22Rv1 (cell line): ENCODE measurements around the gene ALDH1L1.

Source experiments
- H3K27ac ChIP-seq: fragments of 450-650 bp; 2 replicates; pipeline ENCODE4 v1.5.1; 2017
- ZFX ChIP-seq: fragments of 450-650 bp; IDR thresholded peaks from 2 replicates; pipeline ENCODE4 v1.6.1; 2017; ENCODE audit warnings: antibody characterized with exemption, borderline replicate concordance
- TF ChIP-seq, protein P1 (sequence below): fragments of 450-650 bp; IDR thresholded peaks from 2 replicates; pipeline ENCODE4 v1.5.1; 2017; ENCODE audit warnings: mild to moderate bottlenecking

Gene ALDH1L1

DNA sequence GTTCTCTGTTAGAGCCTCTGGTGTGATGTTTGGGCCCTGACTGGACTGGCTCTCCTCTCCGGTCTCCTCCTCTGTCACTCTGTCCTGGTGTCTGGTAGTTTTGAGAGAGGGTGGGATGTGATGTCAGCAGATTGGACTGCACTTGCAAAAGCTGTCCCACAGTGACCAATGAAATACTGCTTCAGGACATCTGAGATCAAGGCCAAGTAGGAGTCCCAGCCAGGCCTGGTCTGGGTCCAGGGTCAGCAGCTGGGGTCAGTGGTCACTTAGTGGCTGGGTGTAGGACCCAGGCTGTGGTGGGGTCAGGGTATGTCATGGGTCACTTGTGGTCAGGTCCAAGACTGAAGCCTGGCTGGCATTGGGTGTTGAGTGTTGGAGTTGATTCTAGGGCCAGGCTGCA, 20.9 kb downstream of the ALDH1L1 start:
- no peak for TF ChIP-seq ZFX
- TF ChIP-seq, protein P1, sequence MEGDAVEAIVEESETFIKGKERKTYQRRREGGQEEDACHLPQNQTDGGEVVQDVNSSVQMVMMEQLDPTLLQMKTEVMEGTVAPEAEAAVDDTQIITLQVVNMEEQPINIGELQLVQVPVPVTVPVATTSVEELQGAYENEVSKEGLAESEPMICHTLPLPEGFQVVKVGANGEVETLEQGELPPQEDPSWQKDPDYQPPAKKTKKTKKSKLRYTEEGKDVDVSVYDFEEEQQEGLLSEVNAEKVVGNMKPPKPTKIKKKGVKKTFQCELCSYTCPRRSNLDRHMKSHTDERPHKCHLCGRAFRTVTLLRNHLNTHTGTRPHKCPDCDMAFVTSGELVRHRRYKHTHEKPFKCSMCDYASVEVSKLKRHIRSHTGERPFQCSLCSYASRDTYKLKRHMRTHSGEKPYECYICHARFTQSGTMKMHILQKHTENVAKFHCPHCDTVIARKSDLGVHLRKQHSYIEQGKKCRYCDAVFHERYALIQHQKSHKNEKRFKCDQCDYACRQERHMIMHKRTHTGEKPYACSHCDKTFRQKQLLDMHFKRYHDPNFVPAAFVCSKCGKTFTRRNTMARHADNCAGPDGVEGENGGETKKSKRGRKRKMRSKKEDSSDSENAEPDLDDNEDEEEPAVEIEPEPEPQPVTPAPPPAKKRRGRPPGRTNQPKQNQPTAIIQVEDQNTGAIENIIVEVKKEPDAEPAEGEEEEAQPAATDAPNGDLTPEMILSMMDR, result no peak

DNA sequence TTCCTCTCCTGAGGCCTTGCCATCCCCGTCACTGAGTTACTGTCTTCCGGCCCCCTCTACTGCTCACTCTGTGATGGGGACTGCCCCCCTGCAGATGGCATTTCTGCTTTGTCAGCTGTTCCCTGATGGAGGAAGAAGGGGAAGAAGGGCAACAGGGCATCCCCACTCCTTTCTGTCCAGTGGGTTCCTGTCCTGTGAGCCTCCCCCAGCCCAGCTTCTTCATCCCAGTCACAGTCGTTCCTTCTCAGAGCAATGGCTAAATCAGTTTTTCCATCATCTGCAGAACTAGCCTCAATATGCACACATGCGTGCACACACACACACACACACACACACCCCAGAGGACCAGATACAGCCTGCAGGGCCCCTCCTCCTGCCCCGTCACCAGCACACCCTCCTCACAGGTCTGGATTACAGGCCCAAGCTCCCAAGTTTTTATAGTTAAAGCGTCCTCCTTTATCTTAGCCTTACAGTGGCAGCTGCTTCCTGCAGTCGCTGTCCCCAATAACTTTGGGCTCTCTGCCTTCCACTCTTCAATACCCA, 21.4 kb downstream of the ALDH1L1 start:
- no peak overlapping the region for H3K27ac ChIP-seq
- TF ChIP-seq ZFX, result no peak
- TF ChIP-seq, protein P1, result no peak

More for the DNA sequence above, 20.9 kb downstream of the ALDH1L1 start:
- H3K27ac ChIP-seq, result no peak overlapping the region

DNA sequence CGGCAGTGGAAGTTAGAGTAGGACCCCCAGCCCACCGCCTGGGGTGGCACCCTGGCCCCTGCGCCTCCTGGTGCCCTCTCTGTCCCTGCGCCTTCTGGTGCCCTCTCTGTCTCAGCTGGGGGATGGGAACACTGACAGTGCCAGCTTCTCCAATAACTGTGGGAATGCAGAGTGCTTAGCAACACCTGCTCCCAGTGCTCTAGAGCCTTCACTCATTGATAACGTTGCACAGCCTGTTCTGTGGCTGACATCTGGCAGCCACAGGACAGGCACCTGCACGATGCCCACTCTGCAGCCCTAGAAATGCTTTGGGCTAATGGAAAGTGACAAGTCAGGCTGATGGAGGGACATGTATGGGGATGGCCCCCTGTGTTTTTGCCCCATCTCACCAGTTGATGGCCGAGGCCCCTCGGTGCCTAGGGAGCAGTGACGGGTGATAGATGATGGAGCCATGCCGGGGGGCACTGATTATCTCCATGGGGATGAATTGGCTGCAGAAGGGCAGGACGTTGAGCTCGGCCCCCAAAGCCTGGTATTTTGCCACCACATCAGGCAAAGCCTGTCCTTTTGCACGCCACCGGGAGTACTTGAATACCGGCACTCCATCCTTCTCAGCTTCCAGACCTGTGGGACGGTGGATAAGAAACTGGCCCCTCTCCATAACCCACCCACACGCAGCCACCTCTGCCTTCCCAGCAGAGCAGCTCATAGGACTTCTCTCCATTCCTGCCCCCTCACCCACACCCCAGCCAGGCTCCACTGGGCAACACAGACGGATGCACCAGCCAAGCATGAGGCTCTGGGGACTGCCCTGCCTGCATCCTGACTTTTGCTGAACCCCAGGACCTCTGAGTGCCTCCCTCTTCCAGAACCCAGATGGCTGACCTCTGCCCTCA, 22.1 kb downstream of the ALDH1L1 start:
- TF ChIP-seq, protein P1, result no peak
- no peak for TF ChIP-seq ZFX
- H3K27ac ChIP-seq, result no peak overlapping the region

DNA sequence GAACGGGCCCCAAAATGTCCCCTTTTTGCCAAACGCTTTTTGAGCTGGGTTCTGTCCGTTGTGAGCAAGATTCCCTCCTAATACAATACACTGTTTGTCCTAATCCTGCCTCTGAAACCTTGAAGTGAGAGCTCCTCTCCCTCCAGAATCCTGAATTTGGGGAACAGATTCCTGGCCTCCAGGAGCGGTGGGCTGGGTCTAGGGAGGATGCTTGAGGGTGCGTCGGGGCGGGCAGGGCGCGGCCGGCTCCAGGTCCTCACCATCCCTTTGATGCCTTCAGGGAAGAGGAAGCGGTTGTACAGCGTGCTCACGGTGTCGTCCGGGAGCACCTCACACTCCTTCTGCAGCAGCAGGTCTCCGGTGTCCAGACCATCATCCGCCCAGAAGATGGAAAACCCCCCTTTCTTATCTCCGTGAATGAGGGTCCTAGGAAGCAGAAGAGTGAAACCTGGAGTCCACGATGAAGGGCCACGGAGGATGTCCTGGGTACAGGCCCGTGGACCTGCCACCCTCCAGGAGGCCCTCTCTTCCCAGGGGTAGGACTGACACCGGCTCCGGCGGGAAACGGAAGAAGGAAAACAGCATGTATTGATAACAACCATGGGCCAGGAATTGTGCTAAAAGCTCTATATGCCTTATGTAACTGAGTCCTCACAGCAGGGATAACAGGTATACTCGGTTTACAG, 23.2 kb downstream of the ALDH1L1 start:
- no peak for TF ChIP-seq ZFX
- TF ChIP-seq, protein P1, result no peak
- H3K27ac ChIP-seq, result no peak overlapping the region

DNA sequence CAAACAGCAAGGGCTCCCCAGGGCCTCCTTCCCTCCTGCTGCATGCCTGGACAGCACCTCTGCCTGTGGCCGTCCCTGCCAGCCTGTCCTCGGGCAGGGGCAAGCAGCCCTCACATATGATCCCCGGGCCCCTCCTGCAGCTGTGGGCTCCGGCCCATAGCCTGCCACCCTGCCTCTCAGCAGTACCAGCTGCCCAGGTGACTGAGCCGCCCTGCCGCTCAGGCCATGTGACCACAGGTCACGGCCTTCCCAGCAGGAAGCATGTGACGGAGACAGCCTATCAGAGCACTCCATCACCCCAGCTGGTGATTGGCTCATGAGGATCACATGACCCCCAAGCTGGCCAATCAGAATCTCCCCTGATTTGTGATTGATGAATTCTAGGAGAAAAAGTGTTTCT, 23.9 kb downstream of the ALDH1L1 start:
- TF ChIP-seq ZFX, result no peak
- TF ChIP-seq, protein P1, result no peak
- no peak overlapping the region for H3K27ac ChIP-seq

DNA sequence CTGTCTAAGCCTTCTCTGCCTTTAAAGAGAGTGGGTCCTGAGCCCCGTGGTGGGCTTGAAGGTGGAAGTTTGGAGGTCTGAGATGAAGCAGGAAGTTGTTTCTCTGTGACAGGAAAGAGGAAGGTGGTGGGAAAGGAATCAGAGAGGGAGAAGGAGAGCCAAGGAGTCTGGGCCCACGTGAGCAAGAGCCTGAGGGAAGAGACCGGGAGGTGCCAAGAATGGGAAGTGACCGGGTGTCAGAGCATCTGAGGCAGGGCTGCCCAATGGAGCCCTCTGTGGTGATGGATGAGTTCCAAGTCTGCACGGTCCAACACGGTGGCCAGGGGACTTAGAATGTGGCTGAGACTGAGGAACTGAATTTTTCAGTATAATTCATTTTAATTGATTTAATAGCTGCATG, 24.6 kb downstream of the ALDH1L1 start:
- no peak for TF ChIP-seq ZFX
- TF ChIP-seq, protein P1, result no peak
- no peak overlapping the region for H3K27ac ChIP-seq

DNA sequence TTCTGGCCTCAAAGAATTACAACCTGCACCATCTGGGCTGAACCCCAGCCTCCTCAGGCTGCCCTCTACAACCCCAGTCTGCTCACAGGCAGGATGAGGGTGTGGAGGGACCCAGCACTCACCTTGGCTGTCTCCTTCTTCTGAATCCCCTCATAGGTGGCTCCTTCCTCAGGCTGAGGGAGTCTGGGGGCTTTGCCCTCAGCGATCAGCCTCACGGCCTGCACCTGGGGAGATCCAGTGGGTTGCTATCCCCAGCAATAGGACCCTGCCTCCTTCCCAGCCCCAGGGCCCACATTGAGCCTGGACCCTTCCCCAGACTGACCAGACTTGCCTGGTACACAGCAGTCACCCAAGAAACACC, 25.1 kb downstream of the ALDH1L1 start:
- TF ChIP-seq, protein P1, result no peak
- TF ChIP-seq ZFX, result no peak
- no peak overlapping the region for H3K27ac ChIP-seq
